ENCODE results near the gene PTPRN2.
"Not testable (repeated sequence)": the region's sequence is repeated elsewhere in the genome, so short reads cannot be mapped to it uniquely, and the experiment has no call there.

The PTPRN2 gene

DNA sequence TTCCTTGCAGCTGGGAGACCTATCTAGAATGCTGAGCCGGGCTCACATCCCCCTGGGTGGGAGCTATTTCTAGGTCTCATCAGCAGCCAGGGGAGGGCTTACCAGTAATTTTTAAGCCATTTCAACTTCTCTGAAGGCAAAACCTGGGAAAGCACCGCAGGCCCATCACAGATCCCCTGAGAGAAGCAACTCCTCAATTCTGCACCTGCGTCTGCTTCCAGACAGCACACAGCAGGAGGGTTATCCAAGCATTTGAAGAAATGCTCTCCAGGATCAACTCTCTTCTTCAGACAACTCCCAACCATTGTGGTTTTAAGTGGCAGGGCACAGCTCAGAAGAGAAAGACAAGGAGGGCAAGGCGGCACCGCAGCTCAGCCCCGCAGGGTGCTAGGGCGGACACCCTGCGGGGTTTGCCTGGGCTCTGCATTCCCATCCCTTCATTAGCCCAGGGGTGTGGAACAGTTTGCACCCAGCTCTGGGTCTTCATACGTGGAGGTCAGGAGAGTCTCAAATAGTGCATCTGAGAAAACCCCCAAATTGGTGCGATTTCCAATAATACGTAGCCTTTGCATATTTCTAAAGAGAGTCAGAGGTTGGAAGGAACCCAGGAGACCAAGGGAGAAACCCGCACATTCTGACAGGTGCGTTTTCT, 632.1 kb downstream of the PTPRN2 start:
- no peak for DNase-seq (ENCODE audit: low read depth in 2 of 2)

DNA sequence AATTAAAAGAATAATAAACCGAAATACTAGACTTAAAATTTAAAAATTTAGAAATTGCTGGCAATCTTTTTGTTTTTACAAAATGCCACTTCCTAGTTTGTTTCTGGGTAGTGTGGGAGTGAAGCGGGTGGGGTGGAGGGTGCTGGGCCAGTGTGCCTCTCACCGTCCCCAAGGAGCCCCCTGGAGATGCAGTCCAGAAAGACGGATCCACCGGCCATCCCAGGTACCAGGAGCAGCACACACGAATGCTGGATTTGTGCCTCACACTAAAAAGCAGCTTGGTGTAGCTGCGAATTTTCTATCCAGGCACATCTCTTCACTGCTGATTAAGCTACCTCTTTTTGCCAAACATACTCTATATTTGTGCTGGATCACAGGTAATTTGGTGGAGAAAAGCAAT, 632.7 kb downstream of the PTPRN2 start:
- DNase-seq (ENCODE audit: low read depth in 2 of 2), result no peak

DNA sequence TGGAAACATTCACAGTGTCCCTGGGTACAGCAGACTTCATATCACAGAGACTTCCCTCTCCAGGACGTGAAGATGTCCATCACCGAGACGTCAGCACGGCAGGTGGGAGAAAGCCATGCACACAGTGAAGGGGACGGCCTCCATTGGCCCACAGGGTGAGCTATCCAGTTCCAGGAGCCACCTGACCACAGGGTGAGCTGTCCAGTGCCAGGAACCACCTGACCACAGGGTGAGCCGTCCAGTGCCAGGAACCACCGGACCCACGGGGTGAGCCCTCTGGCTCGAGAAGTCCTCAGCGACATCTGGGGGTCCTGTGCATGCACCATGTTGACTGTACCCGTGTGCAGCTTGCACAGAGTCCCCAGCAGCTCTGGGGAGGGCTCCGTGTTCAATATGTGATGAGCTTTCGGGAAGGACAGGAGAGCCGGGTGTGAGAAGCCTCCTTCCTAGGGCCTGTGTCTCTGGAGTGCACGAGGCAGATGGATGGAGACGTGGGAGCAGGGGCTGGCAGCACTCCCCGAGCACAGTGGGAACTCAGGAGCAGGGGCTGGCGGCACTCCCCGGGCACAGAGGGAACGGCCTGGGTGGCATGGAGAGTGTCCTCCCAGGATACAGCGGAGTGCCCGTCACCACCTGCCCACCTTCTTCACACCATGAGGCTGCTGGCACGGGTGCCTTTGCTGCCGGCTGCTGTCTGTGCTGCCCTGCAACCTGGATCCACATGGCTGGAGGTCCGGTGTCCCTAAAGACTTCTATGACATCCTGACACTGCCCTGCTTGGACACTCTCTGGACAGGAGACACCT, 634.6 kb downstream of the PTPRN2 start:
- no peak for DNase-seq (ENCODE audit: low read depth in 2 of 2)

DNA sequence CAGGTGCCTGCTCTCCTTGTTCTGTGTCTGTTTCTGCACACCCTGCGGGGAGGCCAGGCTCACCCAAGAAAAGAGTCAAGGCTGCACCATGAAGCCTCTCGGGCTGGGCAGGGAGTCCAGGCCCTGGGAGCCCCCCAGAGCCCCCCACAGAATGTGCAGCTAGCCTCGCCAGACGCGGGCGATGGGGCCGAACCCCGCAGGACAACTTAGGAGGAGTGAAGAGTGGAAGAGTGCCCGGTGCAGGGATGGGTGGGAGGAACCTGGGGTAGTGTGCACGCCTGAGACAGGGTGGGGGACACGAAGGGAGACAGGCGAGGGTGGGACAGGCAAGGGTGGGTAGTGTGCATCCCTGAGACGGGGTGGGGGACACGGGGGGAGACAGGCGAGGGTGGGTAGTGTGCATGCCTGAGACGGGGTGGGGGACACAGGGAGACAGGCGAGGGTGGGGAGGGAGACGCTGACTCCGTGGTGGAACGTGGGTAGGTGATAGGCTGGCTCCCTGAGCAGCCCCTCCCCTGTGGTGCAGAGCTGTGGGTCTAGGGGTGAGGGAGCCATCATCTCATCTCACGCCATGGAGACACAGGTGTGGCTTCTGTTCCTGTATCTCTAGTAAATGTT, 635.5 kb downstream of the PTPRN2 start:
- no peak for DNase-seq (ENCODE audit: low read depth in 2 of 2)

DNA sequence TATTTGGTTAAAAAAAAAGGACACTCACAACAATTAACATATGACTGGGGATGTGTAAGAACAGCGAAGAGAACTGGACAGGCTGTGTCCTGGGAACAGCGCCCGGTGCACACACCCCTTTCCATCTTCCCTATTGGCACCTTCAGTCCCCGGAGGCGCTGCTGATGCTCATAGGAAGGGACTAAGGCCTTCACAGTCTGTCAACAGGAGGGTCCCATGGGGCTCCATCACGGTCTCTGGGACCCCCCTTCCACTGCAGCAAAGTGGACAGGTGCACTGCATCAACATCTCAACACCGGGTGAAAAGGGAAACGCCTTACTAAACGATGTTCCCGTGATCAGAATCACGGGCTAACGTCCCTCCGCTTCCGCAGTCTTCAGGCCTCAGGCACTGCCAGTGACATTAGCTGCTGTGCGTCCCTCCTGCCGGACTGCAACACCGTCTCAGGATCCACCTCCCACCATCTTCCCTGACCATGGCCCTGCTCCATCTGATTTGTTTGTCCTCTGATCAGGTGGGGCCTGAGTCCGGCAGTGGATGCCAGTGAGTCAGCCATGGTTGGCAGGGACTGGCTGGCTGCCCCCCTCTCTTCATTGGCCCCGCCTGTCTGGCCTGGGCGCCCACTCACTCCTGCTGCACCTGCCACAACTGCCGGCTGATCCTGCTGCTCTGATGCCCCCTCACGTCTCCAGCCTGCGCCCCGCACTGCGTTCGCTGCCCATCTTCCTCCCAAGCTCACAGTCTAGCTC, 636.1 kb downstream of the PTPRN2 start:
- no peak for DNase-seq (ENCODE audit: low read depth in 2 of 2)

DNA sequence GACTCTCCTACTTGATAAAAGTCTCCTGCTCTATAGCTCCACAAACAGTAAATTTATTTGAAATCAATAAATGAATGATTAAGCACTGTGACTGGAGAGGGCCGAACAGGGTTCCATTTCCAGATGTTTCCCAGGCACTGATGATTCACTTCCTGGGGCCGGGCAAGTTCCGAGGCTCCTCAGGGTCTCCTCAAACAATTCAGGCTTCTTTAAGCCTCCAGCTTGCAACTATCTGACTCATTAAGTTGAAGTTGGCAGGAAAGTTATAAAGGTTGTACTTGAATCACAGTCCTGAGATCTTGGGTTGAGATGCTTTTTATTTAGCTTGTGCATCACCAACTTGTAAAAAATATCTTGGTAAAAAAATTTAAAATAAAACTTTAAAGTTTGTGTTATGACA, 637.9 kb downstream of the PTPRN2 start:
- no peak for DNase-seq (ENCODE audit: low read depth in 2 of 2)

DNA sequence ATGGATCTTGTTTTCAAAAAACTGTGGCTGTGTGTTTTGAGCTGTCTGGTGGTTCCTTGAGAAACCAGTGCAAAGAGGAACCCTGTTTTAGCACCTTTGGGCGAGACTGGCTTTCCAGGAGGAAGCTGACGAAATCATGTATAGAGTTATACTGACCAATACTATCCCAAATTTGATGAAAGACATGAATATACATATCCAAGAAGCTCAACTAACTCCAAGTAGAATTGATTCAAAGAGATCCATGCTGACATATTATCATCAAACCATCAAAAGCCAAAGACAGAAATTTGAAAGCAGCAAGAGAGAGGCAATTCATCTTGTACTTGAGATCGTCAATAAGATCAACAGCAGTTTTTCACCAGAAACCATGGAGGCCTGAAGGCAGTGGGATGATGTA, 640.1 kb downstream of the PTPRN2 start:
- DNase-seq (ENCODE audit: low read depth in 2 of 2), result no peak

DNA sequence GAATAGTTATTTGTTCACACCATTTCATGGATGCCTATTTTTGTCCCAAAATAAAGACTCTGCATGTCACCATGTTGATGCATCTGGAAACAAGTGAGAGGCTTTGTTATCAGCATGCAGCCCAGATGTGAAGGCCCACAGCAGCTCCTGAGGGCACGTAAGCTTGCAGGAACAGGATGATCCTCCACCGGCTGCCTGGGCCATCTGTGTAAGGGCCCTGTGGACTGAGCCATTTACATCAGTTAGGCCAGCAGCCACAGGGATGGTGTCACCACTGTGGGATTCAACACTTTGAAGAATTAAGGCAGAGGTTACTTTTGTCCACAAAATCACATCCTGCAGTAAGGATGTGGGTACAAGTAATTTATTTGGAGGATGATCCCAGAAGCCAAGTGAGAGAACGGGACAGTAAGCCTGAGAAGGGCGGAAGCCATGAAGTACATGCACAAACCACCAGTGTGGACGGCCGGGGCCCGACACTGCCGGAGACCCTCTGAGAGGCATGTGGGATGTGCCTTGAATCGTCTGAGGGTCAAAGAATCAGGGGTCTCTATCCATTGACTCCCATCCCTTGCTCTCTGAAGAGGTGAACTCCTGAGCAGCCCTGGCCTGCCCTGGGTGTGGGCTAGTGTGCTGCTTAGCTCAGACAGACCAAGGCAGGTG, 641.1 kb downstream of the PTPRN2 start:
- no peak for DNase-seq (ENCODE audit: low read depth in 2 of 2)

DNA sequence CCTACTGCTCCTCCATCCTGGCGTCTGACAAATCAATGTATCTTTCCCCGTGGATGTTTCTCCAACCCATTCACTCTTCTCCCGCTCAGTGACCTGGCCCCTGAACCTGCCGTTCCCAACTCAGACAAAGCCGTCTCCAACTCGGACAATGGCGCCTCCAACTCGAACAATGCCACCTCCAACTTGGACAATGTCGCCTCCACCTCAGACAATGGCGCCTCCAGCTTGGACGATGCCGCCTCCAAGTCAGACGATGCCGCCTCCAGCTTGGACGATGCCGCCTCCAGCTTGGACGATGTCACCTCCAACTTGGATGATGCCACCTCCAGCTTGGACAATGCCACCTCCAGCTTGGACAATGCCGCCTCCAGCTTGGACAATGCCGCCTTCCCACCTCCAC, 642.2 kb downstream of the PTPRN2 start:
- DNase-seq (ENCODE audit: low read depth in 2 of 2), result no peak

DNA sequence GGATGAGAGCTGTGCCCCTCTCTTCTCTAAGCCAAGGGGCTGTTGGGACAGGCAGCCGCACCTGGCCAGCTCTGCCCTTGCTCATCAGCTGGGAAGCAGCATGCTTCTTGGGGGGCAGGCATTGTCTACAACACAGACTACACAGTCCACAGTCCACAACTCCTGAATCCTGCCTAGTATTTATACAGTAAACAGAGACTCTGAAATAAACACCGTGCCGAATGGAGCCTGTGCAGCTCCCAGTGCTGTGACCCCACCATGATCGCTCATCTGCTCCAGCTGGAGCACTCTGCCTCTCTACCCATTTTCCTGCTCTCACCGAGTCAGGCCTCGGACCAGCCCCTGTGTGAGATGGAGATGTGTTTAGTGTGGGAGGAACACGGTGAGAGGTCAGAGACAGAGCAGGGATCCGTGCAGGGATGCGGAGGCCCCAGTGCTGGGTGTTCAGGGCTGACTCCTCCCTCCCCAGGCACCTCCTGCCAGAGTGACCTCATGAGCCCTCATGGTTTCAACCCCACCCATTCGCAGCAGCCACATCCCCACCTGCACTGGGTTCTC, 642.8 kb downstream of the PTPRN2 start:
- no peak for DNase-seq (ENCODE audit: low read depth in 2 of 2)

DNA sequence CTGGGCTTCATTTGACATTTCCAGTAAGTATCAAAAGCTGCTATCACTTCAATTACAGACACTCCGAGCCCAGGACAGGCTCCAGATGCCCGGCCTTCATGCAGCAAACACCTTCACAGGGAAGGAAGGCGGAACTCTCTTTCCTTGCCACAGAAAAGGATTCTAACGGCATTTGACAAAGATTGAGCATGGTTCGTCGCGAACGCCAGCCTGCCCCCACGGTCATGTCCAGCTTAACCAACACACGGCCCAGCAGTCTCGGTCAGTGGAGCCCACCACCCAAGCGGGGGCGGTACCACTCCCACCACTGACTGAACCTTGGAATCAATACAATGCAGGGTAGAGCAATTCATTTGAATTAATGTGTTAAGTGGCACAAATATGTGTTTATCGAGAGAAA, 643.6 kb downstream of the PTPRN2 start:
- no peak for DNase-seq (ENCODE audit: low read depth in 2 of 2)

DNA sequence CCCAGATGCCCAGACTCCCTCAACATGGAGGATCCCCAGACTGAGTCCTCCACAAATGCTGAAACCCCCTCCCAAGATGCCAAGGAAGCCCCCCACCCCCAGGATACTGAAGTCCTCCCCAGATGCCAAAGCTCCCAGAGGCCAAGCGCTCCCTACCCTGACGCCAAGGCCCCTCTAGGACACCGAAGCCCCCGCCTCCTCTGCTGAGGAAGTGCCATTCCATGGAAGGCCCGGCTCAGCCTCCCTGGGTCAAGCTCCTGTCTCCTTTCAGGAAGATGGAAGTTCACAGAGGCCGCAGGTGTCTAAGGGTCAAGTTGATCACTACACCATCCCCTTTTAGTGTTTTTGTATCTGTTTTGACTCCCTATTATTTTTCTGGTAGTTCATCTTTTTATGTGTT, 644.1 kb downstream of the PTPRN2 start:
- DNase-seq (ENCODE audit: low read depth in 2 of 2), result no peak

DNA sequence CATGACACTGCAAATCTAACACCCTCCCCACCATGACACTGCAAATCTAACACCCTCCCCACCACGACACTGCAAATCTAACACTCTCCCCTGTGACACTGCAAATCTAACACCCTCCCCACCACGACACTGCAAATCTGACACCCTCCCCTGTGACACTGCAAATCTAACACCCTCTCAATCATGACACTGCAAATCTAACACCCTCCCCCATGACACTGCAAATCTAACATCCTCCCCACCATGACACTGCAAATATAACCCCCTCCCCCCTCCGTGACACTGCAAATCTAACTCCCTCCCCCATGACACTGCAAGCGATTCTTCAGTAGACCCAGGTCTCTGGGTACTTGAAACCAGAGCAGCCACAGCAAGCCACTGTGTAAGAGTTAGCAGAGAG, 646.4 kb downstream of the PTPRN2 start:
- no peak for DNase-seq (ENCODE audit: low read depth in 2 of 2)

DNA sequence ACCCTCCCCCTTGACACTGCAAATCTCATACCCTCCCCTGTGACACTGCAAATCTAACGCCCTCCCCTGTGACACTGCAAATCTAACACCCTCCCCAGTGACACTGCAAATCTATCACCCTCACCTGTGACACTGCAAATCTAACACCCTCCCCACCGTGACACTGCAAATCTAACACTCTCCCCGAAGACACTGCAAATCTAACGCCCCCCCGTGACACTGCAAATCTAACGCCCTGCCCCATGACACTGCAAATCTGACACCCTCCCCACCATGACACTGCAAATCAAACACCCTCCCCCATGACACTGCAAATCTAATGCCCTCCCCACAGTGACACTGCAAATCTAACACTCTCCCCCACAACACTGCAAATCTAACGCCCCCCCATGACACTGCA, 647.1 kb downstream of the PTPRN2 start:
- no peak for DNase-seq (ENCODE audit: low read depth in 2 of 2)

DNA sequence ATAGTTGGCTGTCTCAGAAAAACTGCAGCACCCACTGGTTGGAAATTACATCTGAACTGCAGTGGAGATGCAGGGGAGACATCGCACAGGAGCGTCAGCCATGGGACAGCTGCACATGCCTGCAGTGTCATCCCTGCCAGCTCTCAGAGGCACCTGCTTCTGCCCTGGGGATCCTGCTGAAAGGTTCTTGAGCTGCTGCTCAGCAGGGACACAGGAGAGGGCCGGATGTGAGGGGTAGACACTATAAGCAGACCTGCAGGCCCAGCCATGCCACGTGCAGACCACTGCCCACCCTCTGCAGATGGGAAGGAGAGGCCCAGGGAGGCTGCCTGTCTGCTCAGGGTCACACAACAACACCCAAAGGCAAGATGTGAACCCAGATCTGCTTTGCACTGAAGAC, 649.4 kb downstream of the PTPRN2 start:
- no peak for DNase-seq (ENCODE audit: low read depth in 2 of 2)

DNA sequence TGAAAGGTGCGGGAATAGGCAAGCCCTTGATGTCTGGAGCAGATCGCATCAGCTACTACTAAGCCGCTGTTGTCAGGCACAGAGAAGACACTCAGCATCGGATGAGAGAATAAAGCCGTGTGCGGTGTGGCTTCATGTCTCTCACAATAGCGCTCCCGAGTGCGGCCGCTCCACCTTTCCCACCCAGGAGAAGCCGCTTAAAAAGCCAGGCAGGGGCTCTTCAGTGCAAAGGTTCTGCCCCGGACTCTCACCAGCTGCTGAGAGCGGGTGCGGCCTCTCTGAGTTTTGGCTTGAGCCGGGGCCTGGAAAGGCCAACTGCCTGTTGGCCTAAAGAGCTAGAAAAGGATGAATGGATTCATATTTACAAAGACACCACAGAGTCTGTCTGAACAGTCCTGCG, 650.2 kb downstream of the PTPRN2 start:
- no peak for DNase-seq (ENCODE audit: low read depth in 2 of 2)

DNA sequence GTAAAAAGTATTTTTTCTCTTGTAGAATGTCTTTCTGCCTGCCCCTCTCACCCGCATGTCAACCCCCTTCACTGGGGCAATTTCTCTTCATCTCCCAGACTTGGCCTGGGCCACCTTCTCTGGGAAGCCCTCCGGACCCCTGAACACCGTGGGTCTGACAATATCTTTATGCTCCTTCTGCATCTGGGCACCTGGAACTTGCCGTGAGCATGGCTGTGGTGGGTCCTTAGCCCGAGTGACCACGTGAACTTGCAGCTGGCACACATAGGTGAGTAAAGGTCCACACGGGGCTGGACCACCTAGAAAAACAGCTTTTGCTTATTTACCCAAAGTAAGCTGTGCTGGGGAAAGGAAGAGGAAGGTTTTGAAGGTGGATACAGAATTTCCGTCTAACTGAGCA, 650.6 kb downstream of the PTPRN2 start:
- no peak for DNase-seq (ENCODE audit: low read depth in 2 of 2)

DNA sequence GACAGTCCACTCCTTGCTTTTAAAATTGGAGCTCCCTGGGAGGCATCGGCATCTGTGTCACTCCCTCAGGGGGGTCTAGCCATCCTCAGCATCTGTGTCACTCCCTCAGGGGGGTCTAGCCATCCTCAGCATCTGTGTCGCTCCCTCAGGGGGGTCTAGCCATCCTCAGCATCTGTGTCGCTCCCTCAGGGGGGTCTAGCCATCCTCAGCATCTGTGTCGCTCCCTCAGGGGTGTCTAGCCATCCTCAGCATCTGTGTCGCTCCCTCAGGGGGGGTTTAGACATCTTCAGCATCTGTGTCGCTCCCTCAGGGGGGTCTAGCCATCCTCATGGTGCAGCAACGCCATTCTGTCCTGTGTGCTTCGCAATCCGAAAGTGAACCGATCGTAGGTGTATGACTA, 651.9 kb downstream of the PTPRN2 start:
- not testable (repeated sequence) for DNase-seq (ENCODE audit: low read depth in 2 of 2)

DNA sequence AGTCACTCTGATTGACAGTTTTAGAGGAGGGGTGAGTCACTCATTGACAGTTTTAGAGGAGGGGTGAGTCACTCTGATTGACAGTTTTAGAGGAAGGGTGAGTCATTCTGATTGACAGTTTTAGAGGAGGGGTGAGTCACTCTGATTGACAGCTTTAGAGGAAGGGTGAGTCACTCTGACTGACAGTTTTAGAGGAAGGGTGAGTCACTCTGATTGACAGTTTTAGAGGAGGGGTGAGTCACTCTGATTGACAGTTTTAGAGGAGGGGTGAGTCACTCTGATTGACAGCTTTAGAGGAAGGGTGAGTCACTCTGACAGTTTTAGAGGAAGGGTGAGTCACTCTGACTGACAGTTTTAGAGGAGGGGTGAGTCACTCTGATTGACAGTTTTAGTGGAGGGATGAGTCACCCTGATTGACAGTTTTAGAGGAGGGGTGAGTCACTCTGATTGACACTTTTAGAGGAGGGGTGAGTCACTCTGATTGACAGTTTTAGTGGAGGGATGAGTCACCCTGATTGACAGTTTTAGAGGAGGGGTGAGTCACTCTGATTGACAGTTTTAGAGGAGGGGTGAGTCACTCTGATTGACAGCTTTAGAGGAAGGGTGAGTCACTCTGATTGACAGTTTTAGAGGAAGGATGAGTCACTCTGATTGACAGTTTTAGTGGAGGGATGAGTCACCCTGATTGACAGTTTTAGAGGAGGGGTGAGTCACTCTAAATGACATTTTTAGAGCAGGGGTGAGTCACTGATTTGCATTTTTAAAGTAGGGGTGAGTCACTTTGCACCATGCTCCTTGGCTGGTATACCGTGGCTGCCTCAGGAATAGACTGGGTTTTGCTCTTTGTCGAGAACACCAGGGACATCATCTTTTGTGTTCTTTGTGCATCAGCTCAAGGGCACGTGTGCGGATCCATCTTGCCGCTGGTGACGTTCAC, 654.1 kb downstream of the PTPRN2 start:
- DNase-seq (ENCODE audit: low read depth in 2 of 2), result not testable (repeated sequence)

DNA sequence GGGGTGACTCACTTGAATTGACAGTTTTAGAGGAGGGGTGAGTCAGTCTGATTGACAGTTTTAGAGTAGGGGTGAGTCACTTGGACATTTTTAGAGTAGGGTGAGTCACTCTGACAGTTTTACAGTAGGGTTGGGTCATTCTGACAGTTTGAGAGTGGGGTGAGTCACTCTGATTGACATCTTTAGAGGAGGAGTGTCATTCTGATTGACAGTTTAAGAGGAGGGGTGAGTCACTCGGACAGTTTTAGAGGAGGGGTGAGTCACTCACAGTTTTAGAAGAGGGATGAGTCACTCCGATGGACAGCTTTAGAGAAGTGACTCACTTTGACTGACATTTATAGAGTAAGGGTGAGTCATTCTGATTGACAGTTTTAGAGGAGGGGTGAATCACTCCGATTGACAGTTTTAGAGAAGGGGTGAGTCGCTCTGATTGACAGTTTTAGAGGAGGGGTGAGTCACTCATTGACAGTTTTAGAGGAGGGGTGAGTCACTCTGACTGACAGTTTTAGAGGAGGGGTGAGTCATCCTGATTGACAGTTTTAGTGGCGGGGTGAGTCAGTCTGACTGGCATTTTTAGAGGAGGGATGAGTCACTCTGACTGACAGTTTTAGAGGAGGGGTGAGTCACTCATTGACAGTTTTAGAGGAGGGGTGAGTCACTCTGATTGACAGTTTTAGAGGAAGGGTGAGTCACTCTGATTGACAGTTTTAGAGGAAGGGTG, 655.0 kb downstream of the PTPRN2 start:
- DNase-seq (ENCODE audit: low read depth in 2 of 2), result no peak

All from stimulated activated CD8-positive, alpha-beta memory T cell treated with anti-CD3 and anti-CD28 coated beads, Interleukin-7, amount 100 ng/mL, for 1 hour (primary cell).